GM19452 (cell line): Measurements from ENCODE around the gene HOXC12.

Experiments used
- ATAC-seq: cut with Tn5 transposase; IDR thresholded peaks from one replicate; pipeline ENCODE4 v1.9.1; 2021; ENCODE audit not compliant: unreplicated experiment

The HOXC12 gene

GRCh38 chr12:53954694-53955035 lies at the start of gene HOXC12:
Gene HOXC12 (plus strand): TSS chr12:53954903. CDS start chr12:53954930, 27 bp downstream.
- no peak for ATAC-seq

- ATAC-seq, result no peak
Measured at GRCh38 chr12:53907103-53907502, 47.6 kb upstream of the HOXC12 start.

- no peak for ATAC-seq
Measured at GRCh38 chr12:53916788-53917655, 37.7 kb upstream of the HOXC12 start.

- ATAC-seq, result no peak
Measured at GRCh38 chr12:53924521-53925405, 29.9 kb upstream of the HOXC12 start.

DNA sequence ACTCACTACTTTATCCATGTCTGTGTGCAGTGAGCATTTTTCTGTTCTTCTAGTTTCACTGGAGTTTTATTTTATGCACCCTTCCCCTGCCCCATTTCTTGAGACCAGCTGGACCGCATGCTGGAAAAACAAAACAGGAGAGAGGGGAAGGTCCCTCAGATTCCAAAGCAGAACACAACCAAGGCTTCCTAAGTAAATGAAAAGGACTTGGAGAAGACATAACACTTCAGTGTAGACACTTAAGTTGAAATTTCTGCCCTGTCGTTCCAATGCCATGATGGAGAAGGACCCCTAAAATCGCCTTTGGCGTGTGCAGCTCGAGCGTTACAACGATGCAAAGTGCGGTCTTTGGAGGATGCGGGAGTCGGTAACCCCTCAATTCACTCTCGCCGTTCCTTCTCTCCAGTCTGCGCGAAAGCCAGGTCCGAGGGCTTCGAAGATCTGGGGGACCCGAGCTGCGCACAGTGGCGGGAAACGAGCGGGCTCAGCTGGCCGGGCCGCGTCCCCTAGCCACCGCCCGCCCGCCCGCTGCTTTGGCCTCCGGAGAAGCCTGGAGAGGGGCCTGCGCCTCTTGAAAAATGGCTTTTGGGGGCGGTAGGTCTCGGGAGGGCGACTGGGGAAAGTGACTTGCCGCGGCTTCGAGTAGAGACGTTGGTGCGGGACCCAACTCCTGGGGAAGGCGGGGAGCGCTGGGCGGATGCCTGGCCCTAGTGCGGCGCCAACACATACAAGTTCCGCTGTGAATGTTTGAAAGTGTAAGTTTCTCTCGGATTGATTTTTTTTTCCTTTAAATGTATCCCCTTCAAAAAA lies 27.3 kb upstream of the HOXC12 start:
- ATAC-seq, result no peak

DNA sequence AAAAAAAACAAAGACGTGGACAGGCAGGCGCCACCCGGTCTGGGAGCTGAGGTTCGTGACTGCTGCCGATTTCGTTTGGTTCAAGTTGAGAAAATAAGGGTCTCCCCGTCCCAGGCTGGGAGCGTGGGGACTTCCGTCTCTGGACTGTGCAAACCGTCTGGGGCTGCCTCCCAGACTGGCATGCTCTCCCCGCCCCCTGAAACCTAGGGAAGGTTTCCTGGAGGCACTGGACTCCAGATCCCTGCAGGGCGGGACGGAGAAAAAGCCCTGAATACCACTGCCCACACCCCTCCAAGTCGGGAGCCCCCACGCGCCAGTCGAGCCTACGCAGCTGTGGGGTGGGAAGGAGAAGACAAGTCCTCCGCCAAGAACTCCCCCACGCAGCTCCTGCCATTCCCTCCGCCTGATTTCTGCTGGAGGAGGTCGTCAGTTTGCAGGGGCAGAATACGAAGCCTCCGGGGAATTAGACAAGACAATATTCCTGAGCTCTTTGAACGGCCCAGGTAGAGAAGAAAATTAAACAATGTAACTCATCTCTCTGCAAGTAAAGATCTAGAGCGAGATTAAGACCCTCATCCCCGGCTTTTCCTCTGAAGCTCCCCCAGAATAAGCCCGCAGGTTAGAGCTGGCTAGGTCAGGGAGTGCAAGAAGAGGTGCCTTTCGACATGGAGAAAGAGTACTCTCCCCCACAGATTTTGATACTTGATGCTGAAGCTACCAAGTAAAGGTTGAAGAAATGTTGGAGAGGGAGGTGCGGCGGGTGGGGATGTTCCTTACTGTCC lies 26.5 kb upstream of the HOXC12 start:
- ATAC-seq, result no peak

DNA sequence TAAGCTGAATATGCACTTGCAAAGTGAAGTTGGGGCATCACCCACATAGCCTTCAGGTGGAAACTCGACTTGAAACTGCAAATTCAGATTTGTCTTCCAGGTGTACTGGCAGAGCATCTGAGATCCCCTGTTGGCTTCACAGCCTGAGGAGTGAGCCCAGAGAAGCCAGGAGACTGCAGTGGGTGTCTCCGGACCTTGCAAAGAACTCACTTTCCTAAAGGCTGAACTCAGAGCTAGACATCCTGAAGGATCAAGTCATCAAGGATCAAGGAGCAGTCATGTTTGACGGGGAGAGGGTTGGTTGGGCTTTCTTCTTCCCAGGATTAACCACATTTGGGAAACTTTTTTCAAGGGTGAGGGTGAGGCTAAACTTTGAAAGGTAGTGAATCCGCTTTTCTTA lies 25.2 kb upstream of the HOXC12 start:
- no peak for ATAC-seq

GRCh38 chr12:53930591-53931255 lies 24.0 kb upstream of the HOXC12 start:
- ATAC-seq, result no peak

DNA sequence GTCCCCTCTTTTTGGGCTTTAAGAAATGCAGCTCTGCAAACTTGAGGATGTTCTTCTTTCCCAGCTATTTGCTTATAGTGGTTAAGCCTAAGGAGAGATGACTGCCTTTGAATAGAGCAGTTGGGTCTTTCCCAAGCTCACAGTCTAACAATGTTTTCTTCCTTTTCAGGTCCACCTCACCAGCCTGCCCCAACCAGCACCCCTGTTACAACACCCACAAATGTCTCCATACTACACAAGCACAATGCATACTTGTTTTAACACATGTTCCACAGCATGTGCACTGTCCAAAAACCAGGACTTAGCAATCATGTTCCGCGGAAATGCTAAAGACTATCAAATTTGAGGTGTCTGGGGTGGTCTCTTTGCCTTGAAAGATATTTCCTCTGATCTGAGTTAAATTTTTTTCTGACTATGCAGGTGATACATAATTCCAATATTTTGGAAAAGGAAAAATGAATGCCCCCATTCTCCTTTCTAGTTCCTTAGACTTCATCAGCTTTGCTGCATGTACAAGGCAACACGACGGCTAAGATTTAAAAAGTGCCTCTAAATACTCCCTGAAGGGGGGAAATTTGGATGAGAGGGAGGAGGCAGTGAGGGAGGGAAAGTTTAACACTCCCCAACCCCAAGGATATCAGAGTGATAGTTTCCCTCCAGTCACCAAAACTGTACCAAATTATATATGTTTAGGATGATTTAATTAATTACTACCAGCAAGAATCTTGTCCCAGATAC lies 22.7 kb upstream of the HOXC12 start:
- ATAC-seq, result no peak

DNA sequence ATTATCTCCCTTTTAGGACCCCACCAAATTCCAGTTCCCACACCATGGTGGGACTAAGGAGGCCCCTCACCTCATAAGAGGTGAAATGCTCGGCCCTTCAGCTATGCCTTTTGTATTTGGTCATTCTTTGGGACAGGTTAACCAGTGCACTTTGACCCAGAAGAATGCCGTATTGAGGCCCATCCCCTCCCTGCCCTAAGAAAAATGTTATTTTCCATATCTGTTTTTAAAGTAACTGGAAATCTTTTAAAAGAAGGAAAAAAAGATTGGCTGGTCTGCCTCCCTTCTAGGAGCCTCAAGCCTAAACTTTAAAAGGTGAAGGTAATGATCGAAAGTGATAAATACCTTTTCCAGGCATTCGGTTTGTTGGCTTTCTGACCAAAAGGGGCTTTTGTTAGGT lies 21.8 kb upstream of the HOXC12 start:
- ATAC-seq, result no peak

- ATAC-seq, result no peak
Measured at GRCh38 chr12:53935383-53936341, 19.0 kb upstream of the HOXC12 start.

DNA sequence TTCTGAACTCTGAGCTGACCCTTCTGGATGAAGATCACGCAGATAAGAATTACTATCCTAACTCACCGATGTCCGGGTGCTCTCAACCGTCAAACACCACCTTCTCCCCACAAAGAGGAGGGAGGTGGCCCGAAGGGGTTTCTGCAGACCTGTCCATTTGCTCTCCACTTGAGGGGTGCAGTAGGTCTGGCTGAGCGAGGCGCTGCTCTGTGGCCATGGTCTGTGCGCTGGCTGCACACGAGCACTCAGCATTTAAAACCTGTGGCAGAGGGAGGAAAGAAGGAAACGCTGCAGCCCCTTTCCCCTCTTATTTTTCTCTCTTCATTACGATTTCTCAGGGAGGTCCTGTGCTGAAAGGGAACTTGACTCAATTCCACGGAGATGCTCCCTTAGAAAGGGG lies 17.6 kb upstream of the HOXC12 start:
- no peak for ATAC-seq

- no peak for ATAC-seq
Measured at GRCh38 chr12:53937596-53938325, 16.9 kb upstream of the HOXC12 start.

DNA sequence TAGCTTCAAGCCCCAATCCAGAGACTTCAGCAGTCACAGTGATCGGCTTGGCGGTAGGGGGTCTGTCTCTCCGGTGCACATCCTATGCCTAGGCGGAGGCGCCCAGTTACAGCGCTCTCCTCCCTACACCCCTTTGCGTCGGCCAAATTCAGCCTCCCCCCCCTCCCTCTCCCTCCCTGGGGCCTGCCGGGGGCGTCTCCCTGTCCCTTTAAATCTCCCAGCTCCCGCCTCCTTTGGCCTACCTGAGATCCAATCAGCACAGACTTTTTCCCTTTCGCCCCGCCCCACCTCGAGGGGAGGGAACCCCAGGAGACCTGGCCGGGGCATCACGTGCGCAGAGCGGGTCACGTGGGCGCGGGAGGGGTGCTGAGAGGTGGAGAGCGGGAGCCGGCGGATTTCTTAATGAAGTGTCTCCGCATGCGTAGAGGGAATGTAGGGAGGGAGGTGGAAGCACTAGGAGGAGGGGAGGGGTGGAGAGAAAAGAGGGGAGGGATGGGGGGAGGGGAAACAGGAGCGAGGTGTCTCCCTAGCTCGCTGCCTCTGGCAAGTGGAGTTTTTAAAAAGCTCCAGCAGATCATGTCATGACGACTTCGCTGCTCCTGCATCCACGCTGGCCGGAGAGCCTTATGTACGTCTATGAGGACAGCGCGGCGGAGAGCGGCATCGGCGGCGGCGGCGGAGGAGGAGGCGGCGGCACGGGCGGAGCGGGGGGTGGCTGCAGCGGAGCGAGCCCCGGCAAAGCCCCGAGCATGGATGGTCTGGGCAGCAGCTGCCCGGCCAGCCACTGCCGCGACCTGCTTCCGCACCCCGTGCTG lies 16.2 kb upstream of the HOXC12 start, which contains the start of gene HOXC13:
HOXC13 (plus strand) TSS at position 506 of the 815 bp plus-strand sequence; CDS start at position 582, 76 bp downstream.
- ATAC-seq, result no peak

GRCh38 chr12:53939141-53940108 lies 15.3 kb upstream of the HOXC12 start:
- ATAC-seq, result no peak
